Stimulated activated naive CD8-positive, alpha-beta T cell treated with anti-CD3 and anti-CD28 coated beads, Interleukin-15, Interleukin-2, amounts not matched to agents 100 U/mL and 50 U/mL, for 24 hours (primary cell): ENCODE measurements around the gene DIP2A.
"Not testable (repeated sequence)": the region's sequence is repeated elsewhere in the genome, so short reads cannot be mapped to it uniquely, and the experiment has no call there.

Experiments
- ATAC-seq: fragments of 150-1000 bp; cut with Tn5 transposase; one replicate; pipeline ENCODE4 v1.10.0; 2021
- DNase-seq: peaks from one replicate; pipeline ENCODE4 v3.0.0; 2021

DIP2A gene

GRCh38 chr21:46425041-46425440 lies 33.6 kb upstream of the DIP2A start:
- ATAC-seq (peak; percentile 21), DNase-seq (no peak)

- ATAC-seq (peak; percentile 75), DNase-seq (peak; percentile 76)
Measured at GRCh38 chr21:46425571-46425970, 33.1 kb upstream of the DIP2A start.

DNA sequence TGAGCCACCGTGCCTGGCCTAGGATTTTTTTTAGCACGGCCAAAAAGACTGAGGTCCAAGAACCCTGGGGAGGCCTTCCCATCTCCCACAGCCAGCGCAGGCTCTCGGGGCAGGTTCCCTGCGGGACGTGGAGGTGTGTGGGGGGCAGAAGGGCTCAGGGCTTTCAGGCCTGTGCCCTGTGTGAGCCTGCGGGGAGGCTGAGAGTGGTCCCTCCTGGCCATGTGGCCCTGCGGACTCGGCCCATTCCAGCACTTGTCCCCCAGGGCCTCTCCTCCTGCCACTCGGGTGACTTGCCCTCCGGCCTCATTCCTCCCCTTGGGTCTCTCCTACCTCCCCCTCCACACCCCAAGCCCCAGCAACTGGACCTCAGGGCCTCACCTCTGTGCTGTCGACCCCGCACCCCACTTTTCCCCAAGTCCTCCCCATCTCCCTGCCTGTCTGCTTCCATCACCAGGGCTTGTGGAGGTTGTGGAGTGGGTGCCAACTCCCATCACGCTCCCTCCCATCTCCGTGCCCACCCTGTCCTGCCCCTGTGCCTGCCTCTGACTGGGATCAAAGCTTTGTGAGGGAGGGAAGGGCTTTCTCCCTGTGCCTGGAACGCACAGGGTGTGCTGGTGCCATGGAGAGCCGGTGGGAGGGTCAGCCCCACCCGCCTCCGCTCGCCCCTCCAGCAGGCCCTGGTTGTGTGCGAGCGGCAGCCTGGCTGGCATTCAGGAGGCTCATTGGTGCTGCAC lies 32.2 kb upstream of the DIP2A start:
- ATAC-seq (no peak), DNase-seq (no peak)

GRCh38 chr21:46427516-46427915 lies 31.2 kb upstream of the DIP2A start:
- no peak for ATAC-seq
- DNase-seq = no peak

GRCh38 chr21:46428286-46428685 lies 30.4 kb upstream of the DIP2A start:
- DNase-seq = no peak
- ATAC-seq = no peak

DNA sequence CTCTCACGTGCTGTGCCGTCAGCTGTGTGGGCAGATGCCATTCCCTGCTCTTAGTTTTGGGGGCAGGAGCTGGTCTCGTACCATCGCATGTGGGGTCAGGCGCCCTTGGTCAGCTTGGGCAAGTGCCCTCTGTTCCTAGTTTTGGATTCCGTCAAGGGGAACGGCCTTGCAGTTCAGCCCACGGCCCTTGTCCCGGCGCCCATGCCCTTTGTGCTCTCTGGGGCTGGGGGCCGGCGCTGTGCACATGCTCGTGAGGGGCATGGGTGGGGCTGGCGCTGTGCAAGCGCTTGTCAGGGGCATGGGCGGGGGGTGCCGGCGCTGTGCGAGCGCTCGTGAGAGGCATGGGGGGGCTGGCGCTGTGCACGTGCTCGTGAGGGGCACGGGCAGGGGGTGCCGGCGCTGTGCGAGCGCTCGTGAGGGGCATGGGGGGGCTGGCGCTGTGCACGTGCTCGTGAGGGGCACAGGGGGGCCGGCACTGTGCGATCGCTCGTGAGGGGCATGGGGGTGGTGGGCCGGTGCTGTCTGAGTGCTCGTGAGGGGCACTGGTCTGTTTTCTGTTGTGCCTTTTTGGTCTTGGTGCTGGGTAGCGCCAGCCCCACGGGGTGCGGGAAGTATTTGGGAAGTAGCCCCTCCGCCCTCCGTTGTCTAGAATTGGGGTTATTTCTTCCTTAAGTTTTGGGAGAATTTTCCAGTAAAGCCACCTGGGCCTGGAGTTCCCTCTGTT lies 29.5 kb upstream of the DIP2A start:
- no peak for ATAC-seq
- DNase-seq = no peak

- ATAC-seq = no peak
- DNase-seq = no peak
Measured at GRCh38 chr21:46429754-46430681, 28.7 kb upstream of the DIP2A start.

GRCh38 chr21:46431448-46431847 lies 27.2 kb upstream of the DIP2A start:
- no peak for ATAC-seq
- DNase-seq = no peak

GRCh38 chr21:46431884-46432488 lies 26.7 kb upstream of the DIP2A start:
- no peak for DNase-seq
- no peak for ATAC-seq

DNA sequence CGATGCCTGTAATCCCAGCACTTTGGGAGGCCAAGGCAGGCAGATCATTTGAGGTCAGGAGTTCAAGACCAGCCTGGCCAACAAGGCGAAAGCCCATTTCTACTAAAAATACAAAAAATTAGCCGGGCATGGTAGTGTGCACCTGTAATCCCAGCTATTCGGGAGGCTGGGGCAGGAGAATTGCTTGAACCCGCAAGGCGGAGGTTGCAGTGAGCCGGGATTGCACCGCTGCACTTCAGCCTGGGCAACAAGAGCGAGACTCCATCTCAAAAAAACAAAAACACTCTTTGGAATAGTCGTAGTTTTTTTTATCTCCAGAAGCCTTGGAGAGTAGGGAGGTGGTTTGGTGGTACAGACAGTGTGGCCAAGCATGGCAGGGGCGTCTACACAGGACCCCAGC lies 25.6 kb upstream of the DIP2A start:
- DNase-seq, ATAC-seq: not testable (repeated sequence)

- peak; percentile 19 for ATAC-seq
- DNase-seq = no peak
Measured at GRCh38 chr21:46434322-46434958, 24.3 kb upstream of the DIP2A start.

GRCh38 chr21:46435786-46436227 lies 22.9 kb upstream of the DIP2A start:
- no peak for DNase-seq
- no peak for ATAC-seq

- DNase-seq = no peak
- ATAC-seq = no peak
Measured at GRCh38 chr21:46436621-46437020, 22.1 kb upstream of the DIP2A start.

- ATAC-seq (no peak), DNase-seq (no peak)
Measured at GRCh38 chr21:46437096-46437498, 21.6 kb upstream of the DIP2A start.

- no peak for DNase-seq
- peak; percentile 73 for ATAC-seq
Measured at GRCh38 chr21:46437511-46437910, 21.2 kb upstream of the DIP2A start.

- DNase-seq = no peak
- no peak for ATAC-seq
Measured at GRCh38 chr21:46438241-46438640, 20.4 kb upstream of the DIP2A start.

GRCh38 chr21:46439906-46440305 lies 18.8 kb upstream of the DIP2A start:
- DNase-seq (no peak), ATAC-seq (no peak)

- ATAC-seq (no peak), DNase-seq (no peak)
Measured at GRCh38 chr21:46441331-46441730, 17.4 kb upstream of the DIP2A start.

GRCh38 chr21:46441961-46442498 lies 16.7 kb upstream of the DIP2A start:
- ATAC-seq = no peak
- DNase-seq = no peak

- no peak for ATAC-seq
- DNase-seq = no peak
Measured at GRCh38 chr21:46442938-46443337, 15.8 kb upstream of the DIP2A start.

GRCh38 chr21:46443910-46444309 lies 14.8 kb upstream of the DIP2A start:
- ATAC-seq = no peak
- DNase-seq = no peak
